Measurements from ENCODE around the gene MYL5. TPM values are rescaled to one million over a fixed set of nuclear protein-coding genes. Genes with fewer than 3 reads are reported as not detected.

The MYL5 gene
- polyA plus RNA-seq, 3 donors = 4.2 to 12.6 (median 7.2) TPM

GRCh38 chr4:646460-646859 lies 27.9 kb upstream of the MYL5 start:
- peaks cover 9 to 50% (median 37%) of the 10 kb centered on the region in 7 donors for H3K9me3 Mint-ChIP-seq
- Histone ChIP-seq H2AFZ (ENCODE audit: insufficient read depth, low read depth, low read length, poor library complexity, severe bottlenecking) (no peak overlapping the region), H3K9ac (ENCODE audit: insufficient read depth, low read length, poor library complexity, severe bottlenecking) (no peak overlapping the region), H3K4me2 (replicated peaks; ENCODE audit: extremely low read depth, low read length, poor library complexity, severe bottlenecking) (no peak overlapping the region), H3K9me3 (replicated peaks in 1 of 2; ENCODE audit: control insufficient read depth in 1 of 2, insufficient read depth in 1 of 2, low read length in 2 of 2) (peaks cover 5 to 21% of the 10 kb centered on the region in 2 donors), H3K27ac (ENCODE audit: low read depth in 1 of 2, low read length in 2 of 2) (no peak overlapping the region), H3K79me2 (ENCODE audit: insufficient read depth, low read length) (no peaks in the 10 kb centered on the region), H3K4me1 (ENCODE audit: control insufficient read depth in 1 of 2, insufficient read depth in 2 of 2, low read length in 2 of 2) (no peaks in the 10 kb centered on the region), H3K4me3 (replicated peaks in 1 of 3; ENCODE audit: low read depth in 2 of 3, low read length in 3 of 3) (no peak overlapping the region), H4K20me1 (ENCODE audit: insufficient read depth, low read length) (no peaks in the 10 kb centered on the region), H3K27me3 (ENCODE audit: control insufficient read depth in 2 of 2, insufficient read depth in 2 of 2, low read length in 2 of 2) (peaks cover 0 to 15% of the 10 kb centered on the region in 2 donors), H3K36me3 (replicated peaks in 1 of 2; ENCODE audit: control insufficient read depth in 1 of 2, insufficient read depth in 2 of 2, low read length in 2 of 2) (no peaks in the 10 kb centered on the region)
- TF ChIP-seq CTCF (IDR thresholded peaks at IDR 0.05) = no peak
- 70% methylated on average over 32 of the region's 32 CpGs for WGBS (ENCODE audit: insufficient coverage)
- intact Hi-C loops (cut with micrococcal nuclease) = no loop called here
- H3K27ac Mint-ChIP-seq = no peak overlapping the region
- peaks cover 15 to 35% (median 30%) of the 10 kb centered on the region in 3 donors for H3K27me3 Mint-ChIP-seq (ENCODE audit: low read depth in 3 of 3)
- peak overlapping the region in 1 of 2 donors; percentile 65 for H3K4me3 Mint-ChIP-seq
- no peak for DNase-seq
- H3K4me1 Mint-ChIP-seq = no peaks in the 10 kb centered on the region
- no peaks in the 10 kb centered on the region for H3K36me3 Mint-ChIP-seq

- no peak for DNase-seq
- Histone ChIP-seq H3K9me3 (replicated peaks in 1 of 2; ENCODE audit: control insufficient read depth in 1 of 2, insufficient read depth in 1 of 2, low read length in 2 of 2) (peaks cover 0 to 11% of the 10 kb centered on the region in 2 donors), H4K20me1 (ENCODE audit: insufficient read depth, low read length) (no peaks in the 10 kb centered on the region), H3K79me2 (ENCODE audit: insufficient read depth, low read length) (no peaks in the 10 kb centered on the region), H3K27me3 (ENCODE audit: control insufficient read depth in 2 of 2, insufficient read depth in 2 of 2, low read length in 2 of 2) (peaks cover 0 to 20% of the 10 kb centered on the region in 2 donors), H2AFZ (ENCODE audit: insufficient read depth, low read depth, low read length, poor library complexity, severe bottlenecking) (no peak overlapping the region), H3K4me3 (replicated peaks in 1 of 3; ENCODE audit: low read depth in 2 of 3, low read length in 3 of 3) (no peak overlapping the region), H3K4me2 (replicated peaks; ENCODE audit: extremely low read depth, low read length, poor library complexity, severe bottlenecking) (no peak overlapping the region), H3K36me3 (replicated peaks in 1 of 2; ENCODE audit: control insufficient read depth in 1 of 2, insufficient read depth in 2 of 2, low read length in 2 of 2) (no peaks in the 10 kb centered on the region), H3K27ac (ENCODE audit: low read depth in 1 of 2, low read length in 2 of 2) (no peak overlapping the region), H3K9ac (ENCODE audit: insufficient read depth, low read length, poor library complexity, severe bottlenecking) (no peak overlapping the region), H3K4me1 (ENCODE audit: control insufficient read depth in 1 of 2, insufficient read depth in 2 of 2, low read length in 2 of 2) (no peaks in the 10 kb centered on the region)
- H3K36me3 Mint-ChIP-seq = no peaks in the 10 kb centered on the region
- no peaks in the 10 kb centered on the region for H3K4me1 Mint-ChIP-seq
- WGBS (ENCODE audit: insufficient coverage) = 84% methylated on average over 4 of the region's 13 CpGs
- H3K27me3 Mint-ChIP-seq (ENCODE audit: low read depth in 3 of 3) = peaks cover 21 to 41% (median 37%) of the 10 kb centered on the region in 3 donors
- intact Hi-C loops (cut with micrococcal nuclease) = no loop called here
- H3K27ac Mint-ChIP-seq = no peak overlapping the region
- no peak overlapping the region for H3K4me3 Mint-ChIP-seq
- TF ChIP-seq CTCF (IDR thresholded peaks at IDR 0.05) = no peak
- peaks cover 6 to 40% (median 29%) of the 10 kb centered on the region in 7 donors for H3K9me3 Mint-ChIP-seq
Measured at GRCh38 chr4:647481-647880, 26.9 kb upstream of the MYL5 start.

Measured in CD14-positive monocyte (primary cell).